ENCODE measurements around the gene CCDC142.
"Not testable (repeated sequence)": the region's sequence is repeated elsewhere in the genome, so short reads cannot be mapped to it uniquely, and the experiment has no call there.

Gene CCDC142

GRCh38 chr2:74457549-74458131 is 25.2 kb downstream of the CCDC142 start:
- no peaks in the 10 kb centered on the region for H3K27me3 ChIP-seq
- H3K9ac ChIP-seq = peak overlapping the region; percentile 89
- H3K9me3 ChIP-seq = no peaks in the 10 kb centered on the region
- H3K36me3 ChIP-seq = peaks cover 25% of the 10 kb centered on the region
- no peak for TF ChIP-seq Cebpa-rat (IDR thresholded peaks at IDR 0.05)
- H4K20me1 ChIP-seq = peaks cover 18% of the 10 kb centered on the region; the same call in 1 of the 2 replicates
- peak overlapping the region; percentile 99 for H3K4me2 ChIP-seq
- H3K4me1 ChIP-seq = peaks cover 44% of the 10 kb centered on the region
- H3K27ac ChIP-seq = peak overlapping the region; percentile 92
- H3K4me3 ChIP-seq = peak overlapping the region; percentile 80

DNA sequence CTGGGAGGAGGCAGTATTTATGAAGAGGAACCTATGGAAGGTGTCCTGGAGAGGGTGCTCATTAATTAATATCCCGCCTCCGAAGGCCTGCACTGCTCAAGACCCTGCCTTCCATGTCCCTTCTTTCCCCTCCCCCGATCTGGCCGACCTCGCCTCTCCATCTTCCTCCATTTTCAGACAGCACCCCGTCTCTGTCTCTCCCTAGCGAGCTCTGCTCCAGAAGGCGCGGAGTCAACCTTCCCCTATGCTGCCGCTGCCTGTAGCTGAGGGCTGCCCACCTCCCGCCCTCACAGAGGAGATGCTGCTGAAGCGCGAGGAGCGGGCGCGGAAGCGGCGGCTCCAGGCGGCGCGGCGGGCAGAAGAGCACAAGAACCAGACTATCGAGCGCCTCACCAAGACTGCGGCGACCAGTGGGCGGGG is 25.7 kb downstream of the CCDC142 start:
- Histone ChIP-seq H3K27me3 (no peaks in the 10 kb centered on the region), H3K4me1 (peaks cover 49% of the 10 kb centered on the region), H4K20me1 (peaks cover 13% of the 10 kb centered on the region; the same call in 1 of the 2 replicates), H3K9ac (peak overlapping the region; percentile 89), H3K27ac (peak overlapping the region; percentile 92), H3K4me3 (peak overlapping the region; percentile 80), H3K9me3 (no peaks in the 10 kb centered on the region), H3K4me2 (peak overlapping the region; percentile 99), H3K36me3 (peaks cover 20% of the 10 kb centered on the region)
- TF ChIP-seq Cebpa-rat (IDR thresholded peaks at IDR 0.05) = no peak

GRCh38 chr2:74454654-74455511 is 27.9 kb downstream of the CCDC142 start, which contains the start of gene INO80B:
Gene INO80B, plus strand, starts transcription at chr2:74455087. Its CDS starts 30 bp downstream, at chr2:74455117.
- Histone ChIP-seq H3K4me1 (peaks cover 51% of the 10 kb centered on the region), H3K9ac (peak within 1 kb of the TSS; percentile 83), H3K4me2 (peak within 1 kb of the TSS; percentile 99), H3K9me3 (no peaks in the 10 kb centered on the region), H4K20me1 (no peaks in the 10 kb centered on the region), H3K4me3 (peak within 1 kb of the TSS; percentile 83), H3K36me3 (no peaks in the 10 kb centered on the region), H3K27me3 (no peaks in the 10 kb centered on the region), H3K27ac (peak within 1 kb of the TSS; percentile 53)
- no peak for TF ChIP-seq Cebpa-rat (IDR thresholded peaks at IDR 0.05)

DNA sequence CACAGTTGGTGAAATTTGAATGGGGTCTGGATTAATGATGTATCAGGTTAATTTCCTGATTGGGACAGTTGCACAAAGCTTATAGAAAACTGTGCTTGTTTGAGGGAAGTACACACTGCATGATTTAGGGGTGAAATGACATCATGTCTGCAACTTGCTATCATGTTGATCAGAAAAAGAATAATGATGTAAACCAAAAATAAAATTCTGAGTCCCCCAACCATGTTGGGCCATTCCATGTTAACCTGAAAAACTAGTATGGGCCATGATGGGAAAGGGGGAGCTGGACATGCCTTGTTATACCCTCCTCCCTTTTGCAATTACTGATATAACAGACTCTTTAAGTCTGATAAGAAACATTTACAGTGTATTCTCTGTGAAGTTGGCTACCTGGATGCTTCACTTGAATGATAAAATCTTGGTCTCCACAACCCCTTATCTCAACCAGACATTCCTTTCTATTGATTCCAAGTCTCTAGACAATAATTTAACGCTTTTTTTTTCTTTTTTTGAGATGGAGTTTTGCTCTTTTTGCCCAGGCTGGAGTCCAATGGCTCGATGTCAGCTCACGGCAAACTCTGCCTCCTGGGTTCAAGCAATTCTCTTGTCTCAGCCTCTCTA is 32.1 kb downstream of the CCDC142 start:
- Histone ChIP-seq H3K4me2 (no peak overlapping the region), H3K4me1 (peaks cover 26% of the 10 kb centered on the region), H3K4me3 (no peak overlapping the region), H3K9me3 (no peaks in the 10 kb centered on the region), H3K27ac (no peak overlapping the region), H3K36me3 (no peaks in the 10 kb centered on the region), H3K27me3 (no peaks in the 10 kb centered on the region), H3K9ac (no peak overlapping the region), H4K20me1 (no peaks in the 10 kb centered on the region)
- TF ChIP-seq Cebpa-rat (IDR thresholded peaks at IDR 0.05) = no peak

- Histone ChIP-seq H3K4me1 (peaks cover 25% of the 10 kb centered on the region), H4K20me1 (no peaks in the 10 kb centered on the region), H3K36me3 (no peaks in the 10 kb centered on the region), H3K27ac (no peak overlapping the region), H3K9ac (no peak overlapping the region), H3K27me3 (no peaks in the 10 kb centered on the region), H3K4me2 (no peak overlapping the region), H3K9me3 (no peaks in the 10 kb centered on the region), H3K4me3 (no peak overlapping the region)
- no peak for TF ChIP-seq Cebpa-rat (IDR thresholded peaks at IDR 0.05)
Observed at GRCh38 chr2:74448771-74449170, 34.0 kb downstream of the CCDC142 start.

DNA sequence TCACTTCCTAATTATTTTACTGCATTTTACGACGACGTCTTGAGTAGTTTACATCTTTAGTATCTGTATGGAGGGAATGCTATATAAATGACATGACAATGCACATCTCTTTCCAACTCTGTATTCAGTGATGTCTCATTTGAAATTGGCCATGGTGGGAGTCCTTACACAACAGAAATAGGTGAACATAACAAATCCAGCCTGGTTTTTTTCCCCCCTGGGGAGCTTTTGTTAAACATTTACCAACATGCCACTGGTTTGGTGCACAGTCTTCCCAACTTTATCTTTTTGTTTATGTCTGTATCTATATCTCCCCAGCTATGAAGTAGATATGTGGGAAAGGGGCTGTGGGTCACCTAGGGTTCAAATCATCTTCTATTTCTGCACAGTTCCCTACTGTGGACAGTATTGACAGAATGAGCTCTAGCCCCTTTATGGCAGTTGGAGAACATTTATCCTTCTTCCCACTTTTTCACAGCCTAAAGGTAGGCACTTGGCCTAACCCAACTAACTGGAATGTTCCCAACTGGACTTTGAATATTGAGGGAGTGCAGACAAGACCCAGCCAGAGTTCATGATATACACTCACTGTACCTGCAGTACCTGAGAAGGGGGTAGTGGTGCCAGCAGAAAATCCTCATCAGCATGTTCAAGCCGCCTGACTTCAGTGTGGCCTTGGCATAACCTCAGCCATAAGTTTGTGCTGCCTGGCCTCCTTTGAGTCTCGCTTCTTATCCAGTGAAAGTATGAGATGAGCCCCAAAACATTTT is 35.4 kb downstream of the CCDC142 start:
- H4K20me1 ChIP-seq = no peaks in the 10 kb centered on the region
- no peaks in the 10 kb centered on the region for H3K36me3 ChIP-seq
- no peak overlapping the region for H3K9ac ChIP-seq
- no peak overlapping the region for H3K27ac ChIP-seq
- no peak overlapping the region for H3K4me3 ChIP-seq
- H3K27me3 ChIP-seq = peaks cover 4% of the 10 kb centered on the region; the same call in 1 of the 2 replicates
- H3K9me3 ChIP-seq = no peaks in the 10 kb centered on the region
- TF ChIP-seq Cebpa-rat (IDR thresholded peaks at IDR 0.05) = no peak
- no peak overlapping the region for H3K4me2 ChIP-seq
- peaks cover 23% of the 10 kb centered on the region for H3K4me1 ChIP-seq

DNA sequence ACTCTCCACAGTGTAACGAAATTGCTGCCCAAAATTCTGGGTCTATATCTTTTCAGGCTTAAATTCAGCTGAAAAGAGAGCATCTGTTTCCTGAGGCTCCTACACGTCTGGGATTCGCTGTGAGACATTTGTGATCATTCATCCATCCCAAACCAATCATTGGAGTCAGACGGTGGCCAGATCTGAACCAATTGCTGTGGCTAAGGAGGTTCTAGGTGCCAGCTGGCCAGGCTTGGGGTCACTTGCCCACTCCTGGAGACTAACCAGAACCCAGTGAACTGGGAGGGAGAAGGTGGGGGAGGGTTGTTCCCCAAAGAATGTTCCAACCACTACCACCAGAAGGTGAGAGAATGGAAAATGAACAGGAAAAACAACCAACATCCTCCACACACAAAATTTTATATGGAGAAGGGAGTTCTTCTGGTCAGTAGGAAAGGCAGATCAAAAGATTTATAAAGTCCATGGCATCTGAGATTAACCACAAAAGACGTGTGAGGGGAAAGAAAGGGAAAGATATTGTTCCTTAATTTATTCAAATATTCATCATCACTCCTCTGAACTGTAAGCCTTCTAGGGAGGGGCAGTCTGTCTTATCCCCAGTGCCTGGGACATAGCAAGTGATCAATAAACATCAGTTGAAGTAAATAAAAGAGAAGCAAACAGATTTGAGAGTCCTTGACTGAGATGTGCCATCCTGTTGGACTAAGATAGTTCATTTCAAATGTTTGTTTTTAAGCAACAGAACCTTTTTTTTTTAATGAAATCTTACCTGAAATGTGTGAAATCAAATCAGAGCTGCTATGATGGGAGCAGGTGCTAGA is 38.1 kb downstream of the CCDC142 start:
- Histone ChIP-seq H3K36me3 (no peaks in the 10 kb centered on the region), H3K4me2 (peak overlapping the region; percentile 77), H3K4me1 (peaks cover 34% of the 10 kb centered on the region), H3K4me3 (no peak overlapping the region), H3K27ac (peak overlapping the region; percentile 56), H3K27me3 (peaks cover 23% of the 10 kb centered on the region), H4K20me1 (no peaks in the 10 kb centered on the region), H3K9ac (peak overlapping the region; percentile 31; the same call in 1 of the 2 replicates), H3K9me3 (peaks cover 6% of the 10 kb centered on the region)
- TF ChIP-seq Cebpa-rat (IDR thresholded peaks at IDR 0.05) = no peak

GRCh38 chr2:74442483-74443297 is 40.1 kb downstream of the CCDC142 start:
- not testable (repeated sequence) for H4K20me1 ChIP-seq, H3K4me2 ChIP-seq, H3K9me3 ChIP-seq, H3K9ac ChIP-seq, H3K4me3 ChIP-seq, H3K27ac ChIP-seq, H3K36me3 ChIP-seq
- Histone ChIP-seq H3K27me3 (peaks cover 23% of the 10 kb centered on the region), H3K4me1 (peaks cover 54% of the 10 kb centered on the region)
